Measurements from ENCODE around the gene PTPN7.

PTPN7 gene

GRCh38 chr1:202165267-202165941, 5.0 kb upstream of the PTPN7 start:
- no peak for TF ChIP-seq CTCF (IDR thresholded peaks at IDR 0.05; ENCODE audit: control insufficient read depth, extremely low read depth, insufficient read depth)
- no peak for DNase-seq (ENCODE audit: low read depth)
- no peak overlapping the region for H3K4me3 ChIP-seq (ENCODE audit: low read depth, low read length)

GRCh38 chr1:202164271-202165037, 4.1 kb upstream of the PTPN7 start:
- no peak for TF ChIP-seq CTCF (IDR thresholded peaks at IDR 0.05; ENCODE audit: control insufficient read depth, extremely low read depth, insufficient read depth)
- H3K4me3 ChIP-seq (ENCODE audit: low read depth, low read length) = no peak overlapping the region
- DNase-seq (ENCODE audit: low read depth) = no peak

GRCh38 chr1:202163281-202164270, 3.2 kb upstream of the PTPN7 start:
- no peak for TF ChIP-seq CTCF (IDR thresholded peaks at IDR 0.05; ENCODE audit: control insufficient read depth, extremely low read depth, insufficient read depth)
- DNase-seq (ENCODE audit: low read depth) = no peak
- no peak overlapping the region for H3K4me3 ChIP-seq (ENCODE audit: low read depth, low read length)

GRCh38 chr1:202162418-202163280, 2.2 kb upstream of the PTPN7 start:
- TF ChIP-seq CTCF (IDR thresholded peaks at IDR 0.05; ENCODE audit: control insufficient read depth, extremely low read depth, insufficient read depth) = no peak
- H3K4me3 ChIP-seq (ENCODE audit: low read depth, low read length) = no peak overlapping the region
- no peak for DNase-seq (ENCODE audit: low read depth)

GRCh38 chr1:202162047-202162417, 1.6 kb upstream of the PTPN7 start:
- H3K4me3 ChIP-seq (ENCODE audit: low read depth, low read length) = no peak overlapping the region
- DNase-seq (ENCODE audit: low read depth) = no peak
- no peak for TF ChIP-seq CTCF (IDR thresholded peaks at IDR 0.05; ENCODE audit: control insufficient read depth, extremely low read depth, insufficient read depth)
